Left lung (tissue), 10 donors: ENCODE results near the gene RPS6KB2. TPM values are rescaled to one million over a fixed set of nuclear protein-coding genes. Genes with fewer than 3 reads are reported as not detected.
"Not testable (repeated sequence)": the region's sequence is repeated elsewhere in the genome, so short reads cannot be mapped to it uniquely, and the experiment has no call there.

Source experiments
- ATAC-seq: fragments of 200-7000 bp; cut with Tn5 transposase; one replicate; pipeline ENCODE4 v1.9.1; 2020; ENCODE audit warnings: moderate library complexity
- DNase-seq, 4 donors: peaks; one replicate each; pipeline ENCODE4 v3.0.0-alpha.2; 2013 to 2020
- H3K27ac ChIP-seq, 2 donors: fragments of 200-600 bp; sonication (generic) in 1 of 2; one replicate each; pipeline versions ENCODE4 v1.5.0 to v1.8.0; 2020 to 2021
- H3K27me3 ChIP-seq, 2 donors: fragments of 200-600 bp; sonication (generic) in 1 of 2; one replicate each; pipeline versions ENCODE4 v1.5.0 to v1.8.0; 2020 to 2021
- H3K36me3 ChIP-seq, 2 donors: fragments of 200-600 bp; sonication (generic) in 1 of 2; one replicate each; pipeline versions ENCODE4 v1.5.0 to v1.8.0; 2020 to 2021
- H3K4me1 ChIP-seq, 2 donors: fragments of 200-600 bp; one replicate each; pipeline ENCODE4 v1.8.0; 2021
- H3K4me3 ChIP-seq, 2 donors: fragments of 200-600 bp; sonication (generic) in 1 of 2; one replicate each; pipeline versions ENCODE4 v1.5.0 to v1.8.0; 2020 to 2021; ENCODE audit warnings: mild to moderate bottlenecking in 1 of 2
- H3K9me3 ChIP-seq, 2 donors: fragments of 200-600 bp; sonication (generic) in 1 of 2; one replicate each; pipeline versions ENCODE4 v1.5.0 to v1.8.0; 2020 to 2021
- intact Hi-C, 2 donors: fragments of 100-400 bp; cut with DNase I; formaldehyde crosslinking; loops; one replicate each; pipeline versions ENCODE4 v1.11.2 to v1.14.2; 2022
- polyA plus RNA-seq, 6 donors: library from polyadenylated mRNA; unstranded; fragments of 120-200 nt; gene quantifications; one replicate each; pipeline ENCODE4 v1.2.1, GENCODE V29; 2013; ENCODE audit not compliant: insufficient read length in 6 of 6
- total RNA-seq, 2 donors: library from RNA; stranded (reverse); fragmentation: NEBNext Ultra II Directional; extraction: Animal tissue kit (Norgen Biotek cat#: 25700); gene quantifications; one replicate each; pipeline ENCODE4 v1.2.1, GENCODE V29; 2021
- TF ChIP-seq, protein P1 (sequence below), 2 donors: fragments of 200-600 bp; sonication (generic) in 1 of 2; IDR thresholded peaks; one replicate each; pipeline versions ENCODE4 v1.5.0 to v1.8.0; 2021; ENCODE audit warnings: antibody characterized with exemption in 2 of 2
- donor health status: DM: no; HTN: yes; CAD: no.
- donor health status: DM: no; HTN: no; CAD: no.

Gene RPS6KB2
- total and polyA plus RNA-seq, 8 donors = 37.7 to 47.0 (median 42.0) TPM

DNA sequence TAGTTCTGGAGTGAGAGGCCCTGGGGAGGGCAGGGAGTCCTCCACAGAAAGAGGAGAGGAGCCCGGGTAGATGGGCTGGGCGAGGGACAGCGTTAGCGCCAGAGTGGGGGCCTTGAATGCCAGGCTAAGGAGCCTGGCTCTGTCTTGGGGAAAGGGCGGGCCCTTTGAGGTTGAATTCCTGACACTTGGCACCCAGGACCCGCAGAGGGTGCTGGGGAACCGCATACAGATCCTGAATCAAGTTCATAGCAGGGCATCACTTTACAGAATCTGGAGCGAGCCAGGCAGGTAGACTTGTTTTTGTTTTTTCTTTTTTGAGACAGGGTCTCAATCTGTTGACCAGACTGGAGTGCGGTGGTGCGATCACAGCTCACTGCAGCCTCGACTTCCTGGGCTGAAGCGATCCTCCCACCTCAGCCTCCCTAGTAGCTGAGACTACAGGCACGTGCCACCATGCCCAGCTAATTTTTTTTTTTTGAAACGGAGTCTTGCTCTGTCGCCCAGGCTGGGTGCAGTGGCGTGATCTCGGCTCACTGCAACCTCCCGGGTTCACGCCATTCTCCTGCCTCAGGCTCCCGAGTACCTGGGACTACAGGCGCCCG lies 6.8 kb upstream of the RPS6KB2 start:
- H3K4me1 ChIP-seq = peaks cover 9 to 40% of the 10 kb centered on the region in 2 donors
- peaks cover 0 to 10% of the 10 kb centered on the region in 2 donors for H3K27me3 ChIP-seq
- DNase-seq (no peak), ATAC-seq (peak; percentile 20)
- no peaks in the 10 kb centered on the region for H3K9me3 ChIP-seq
- intact Hi-C loops = no loop called here
- peak overlapping the region in 1 of 2 donors; percentile 86 for H3K27ac ChIP-seq
- TF ChIP-seq, protein P1, sequence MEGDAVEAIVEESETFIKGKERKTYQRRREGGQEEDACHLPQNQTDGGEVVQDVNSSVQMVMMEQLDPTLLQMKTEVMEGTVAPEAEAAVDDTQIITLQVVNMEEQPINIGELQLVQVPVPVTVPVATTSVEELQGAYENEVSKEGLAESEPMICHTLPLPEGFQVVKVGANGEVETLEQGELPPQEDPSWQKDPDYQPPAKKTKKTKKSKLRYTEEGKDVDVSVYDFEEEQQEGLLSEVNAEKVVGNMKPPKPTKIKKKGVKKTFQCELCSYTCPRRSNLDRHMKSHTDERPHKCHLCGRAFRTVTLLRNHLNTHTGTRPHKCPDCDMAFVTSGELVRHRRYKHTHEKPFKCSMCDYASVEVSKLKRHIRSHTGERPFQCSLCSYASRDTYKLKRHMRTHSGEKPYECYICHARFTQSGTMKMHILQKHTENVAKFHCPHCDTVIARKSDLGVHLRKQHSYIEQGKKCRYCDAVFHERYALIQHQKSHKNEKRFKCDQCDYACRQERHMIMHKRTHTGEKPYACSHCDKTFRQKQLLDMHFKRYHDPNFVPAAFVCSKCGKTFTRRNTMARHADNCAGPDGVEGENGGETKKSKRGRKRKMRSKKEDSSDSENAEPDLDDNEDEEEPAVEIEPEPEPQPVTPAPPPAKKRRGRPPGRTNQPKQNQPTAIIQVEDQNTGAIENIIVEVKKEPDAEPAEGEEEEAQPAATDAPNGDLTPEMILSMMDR (IDR thresholded peaks at IDR 0.05) = no peak
- peak overlapping the region in 1 of 2 donors; percentile 56 for H3K4me3 ChIP-seq
- H3K36me3 ChIP-seq = no peaks in the 10 kb centered on the region

- Histone ChIP-seq H3K36me3 (no peaks in the 10 kb centered on the region), H3K9me3 (no peaks in the 10 kb centered on the region), H3K27me3 (peaks cover 0 to 10% of the 10 kb centered on the region in 2 donors), H3K4me1 (peaks cover 9 to 38% of the 10 kb centered on the region in 2 donors), H3K4me3 (no peak overlapping the region), H3K27ac (no peak overlapping the region)
- TF ChIP-seq, protein P1 (IDR thresholded peaks at IDR 0.05) = no peak
- intact Hi-C loops = no loop called here
- DNase-seq (no peak), ATAC-seq (no peak)
Observed at GRCh38 chr11:67422891-67423290, 5.4 kb upstream of the RPS6KB2 start.

DNA sequence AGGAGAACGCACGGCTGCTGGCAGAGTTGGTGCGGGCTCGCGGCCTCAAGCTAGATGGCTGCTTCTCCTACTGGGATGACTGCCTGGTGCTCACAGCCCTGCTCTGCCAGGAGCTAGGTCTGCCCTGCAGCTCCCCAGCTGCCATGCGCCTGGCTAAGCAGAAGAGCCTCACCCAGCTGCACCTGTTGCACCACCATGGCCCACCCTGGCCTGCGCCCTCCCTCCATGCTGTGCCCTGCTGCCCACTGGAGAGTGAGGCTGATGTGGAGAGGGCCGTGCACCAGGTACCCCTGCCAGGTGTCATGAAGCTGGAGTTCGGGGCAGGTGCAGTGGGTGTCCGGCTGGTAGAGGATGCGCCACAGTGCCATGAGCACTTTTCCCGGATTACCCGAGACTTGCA lies 4.8 kb upstream of the RPS6KB2 start:
- Histone ChIP-seq H3K36me3 (no peaks in the 10 kb centered on the region), H3K4me1 (peaks cover 9 to 35% of the 10 kb centered on the region in 2 donors), H3K27ac (no peak overlapping the region), H3K4me3 (no peak overlapping the region), H3K27me3 (peaks cover 0 to 5% of the 10 kb centered on the region in 2 donors), H3K9me3 (no peaks in the 10 kb centered on the region)
- DNase-seq (no peak), ATAC-seq (no peak)
- TF ChIP-seq, protein P1 (IDR thresholded peaks at IDR 0.05) = no peak
- intact Hi-C loops = no loop called here

DNA sequence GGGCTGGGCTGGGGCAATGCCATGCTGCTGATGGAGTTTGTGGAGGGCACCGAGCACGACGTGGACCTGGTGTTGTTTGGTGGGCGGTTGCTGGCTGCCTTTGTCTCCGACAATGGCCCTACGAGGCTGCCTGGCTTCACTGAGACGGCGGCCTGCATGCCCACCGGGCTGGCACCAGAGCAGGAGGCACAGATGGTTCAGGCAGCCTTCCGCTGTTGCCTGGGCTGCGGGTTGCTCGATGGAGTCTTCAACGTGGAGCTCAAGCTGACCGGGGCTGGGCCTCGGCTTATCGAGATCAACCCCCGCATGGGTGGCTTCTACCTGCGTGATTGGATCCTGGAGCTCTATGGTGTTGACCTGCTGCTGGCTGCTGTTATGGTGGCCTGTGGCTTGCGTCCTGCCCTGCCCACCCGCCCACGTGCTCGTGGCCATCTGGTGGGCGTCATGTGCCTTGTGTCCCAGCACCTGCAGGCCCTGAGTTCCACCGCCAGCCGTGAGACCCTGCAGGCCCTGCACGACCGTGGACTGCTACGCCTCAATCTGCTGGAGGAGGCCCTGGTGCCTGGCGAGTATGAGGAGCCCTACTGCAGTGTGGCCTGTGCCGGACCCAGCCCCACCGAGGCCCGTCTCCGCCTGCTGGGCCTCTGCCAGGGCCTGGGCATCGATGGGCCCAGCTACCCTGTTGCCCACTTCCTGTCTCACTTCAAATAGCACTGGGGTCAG lies 4.2 kb upstream of the RPS6KB2 start:
- TF ChIP-seq, protein P1 (IDR thresholded peaks at IDR 0.05) = no peak
- no peaks in the 10 kb centered on the region for H3K27me3 ChIP-seq
- intact Hi-C loops = no loop called here
- no peak for ATAC-seq
- no peak overlapping the region for H3K27ac ChIP-seq
- no peak overlapping the region for H3K4me3 ChIP-seq
- H3K4me1 ChIP-seq = peaks cover 11 to 32% of the 10 kb centered on the region in 2 donors
- no peak for DNase-seq
- no peaks in the 10 kb centered on the region for H3K36me3 ChIP-seq
- no peaks in the 10 kb centered on the region for H3K9me3 ChIP-seq

DNA sequence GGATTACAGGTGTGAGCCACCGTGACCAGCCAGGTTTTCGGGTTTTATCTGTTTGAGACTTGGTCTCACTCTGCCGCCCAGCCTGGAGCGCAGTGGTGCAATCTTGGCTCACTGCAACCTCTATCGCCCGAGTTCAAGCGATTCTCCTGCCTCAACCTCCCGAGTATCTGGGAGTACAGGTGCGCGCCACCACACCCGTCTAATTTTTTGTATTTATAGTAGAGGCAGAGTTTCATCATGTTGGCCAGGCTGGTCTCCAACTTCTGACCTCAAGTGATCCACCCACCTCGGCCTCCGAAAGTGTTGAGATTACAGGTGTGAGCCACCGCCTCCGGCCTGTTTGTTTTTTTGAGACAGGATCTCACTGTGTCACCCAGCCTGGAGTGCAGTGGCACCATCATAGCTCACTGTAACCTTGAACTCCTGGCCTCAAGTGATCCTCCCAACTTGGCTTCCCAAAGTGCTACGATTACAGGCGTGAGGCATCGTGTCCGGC lies 882 bp upstream of the RPS6KB2 start:
- H3K9me3 ChIP-seq, H3K27me3 ChIP-seq, intact Hi-C loops, DNase-seq: not testable (repeated sequence)
- peak; percentile 3 for ATAC-seq
- Histone ChIP-seq H3K4me1 (peaks cover 12 to 19% of the 10 kb centered on the region in 2 donors), H3K27ac (peak overlapping the region; percentile 80 to 82), H3K36me3 (peaks cover 0 to 30% of the 10 kb centered on the region in 2 donors), H3K4me3 (peak overlapping the region; percentile 71 to 90)
